ENCODE results near the gene TMSB10.

DNA sequence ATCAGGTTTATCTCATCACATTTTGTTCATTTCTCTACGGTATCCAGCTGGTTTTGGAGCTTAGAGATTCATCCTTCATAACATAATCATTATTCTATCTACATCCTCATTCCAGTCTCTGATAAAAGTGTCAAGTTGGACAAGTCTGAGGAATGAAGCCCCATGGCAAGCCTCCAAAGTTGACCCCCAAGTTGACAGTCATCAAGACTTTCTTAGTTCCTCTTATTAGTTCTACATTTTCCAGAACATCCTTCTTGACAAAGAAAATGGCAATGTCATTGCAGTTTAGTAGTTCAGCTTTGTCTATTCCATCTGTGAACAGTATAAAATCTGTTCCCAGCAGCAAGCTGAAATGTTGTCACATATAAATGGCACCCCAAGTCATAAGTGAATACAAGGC lies 4.5 kb upstream of the TMSB10 start:
- TF ChIP-seq EZH2 (IDR thresholded peaks at IDR 0.05; ENCODE audit: insufficient read depth, poor library complexity, severe bottlenecking) = no peak
- no peak for TF ChIP-seq EZH2phosphoT487 (IDR thresholded peaks at IDR 0.05; ENCODE audit: insufficient read depth, low read depth)
